ENCODE measurements around the gene DECR2. TPM values are rescaled to one million over a fixed set of nuclear protein-coding genes. Genes with fewer than 3 reads are reported as not detected.

DECR2 gene
- total and polyA plus RNA-seq, 2 of the 13 experiments (the other 11 are each of a cell fraction or from before 2014, with no cell fraction given) = 36.3 to 44.6 TPM

DNA sequence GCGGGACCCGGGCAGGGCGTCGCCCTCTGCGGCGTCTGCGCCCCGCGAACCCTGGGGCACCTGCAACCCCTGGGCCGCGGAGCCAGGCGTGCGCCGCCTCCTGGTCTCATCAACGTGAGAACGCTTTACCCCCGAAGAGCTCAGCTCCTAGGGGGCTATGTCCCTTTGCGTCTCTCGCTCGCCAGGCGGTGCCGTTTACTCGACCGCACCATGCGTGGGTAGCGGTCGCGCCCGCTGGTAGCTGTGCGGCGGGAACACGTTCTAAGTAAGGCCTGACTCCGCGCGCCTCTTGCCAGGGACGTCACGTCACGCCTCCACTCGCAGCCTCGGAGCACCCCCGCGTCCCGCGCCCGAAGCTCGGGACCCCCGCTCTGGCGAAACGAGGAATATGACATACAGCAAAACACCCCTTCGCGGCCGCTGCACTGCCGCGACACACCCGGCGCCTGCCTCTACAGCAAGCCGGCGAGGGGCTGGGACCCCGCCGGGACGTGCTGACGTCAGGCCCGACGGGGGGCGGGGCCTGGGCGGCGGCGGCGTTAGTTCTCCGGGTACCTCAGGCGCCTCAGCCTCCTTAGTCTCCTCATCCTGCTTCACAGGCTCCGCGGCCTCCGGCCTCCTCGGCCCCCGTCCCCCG is 23.5 kb downstream of the DECR2 start, which contains the start of gene RAB11FIP3 (continued):
- peak; percentile 45; the same call in 1 of the 2 replicates for TF ChIP-seq HDAC2 (CRISPR knock-in tag; IDR thresholded peaks at IDR 0.05)
- TF ChIP-seq ZSCAN31 (CRISPR knock-in tag; IDR thresholded peaks at IDR 0.05; ENCODE audit: low read depth) = peak; percentile 65
- TF ChIP-seq THAP11 (CRISPR knock-in tag; IDR thresholded peaks at IDR 0.05) = peak; percentile 57
- TF ChIP-seq ZNF207 (IDR thresholded peaks at IDR 0.05; ENCODE audit: borderline replicate concordance) = no peak
- TF ChIP-seq ZNF12 (CRISPR knock-in tag; IDR thresholded peaks at IDR 0.05) = no peak
- TF ChIP-seq KDM3A (CRISPR knock-in tag; IDR thresholded peaks at IDR 0.05; ENCODE audit: low read depth) = peak; percentile 64; the same call in 1 of the 2 replicates
- TF ChIP-seq ZNF441 (CRISPR knock-in tag; IDR thresholded peaks at IDR 0.05; ENCODE audit: borderline replicate concordance) = peak; percentile 33; the same call in 1 of the 2 replicates
- no peak for TF ChIP-seq HNF4G (IDR thresholded peaks at IDR 0.05; ENCODE audit: borderline replicate concordance, low read depth, low read length)
- TF ChIP-seq HNF4G (CRISPR knock-in tag; IDR thresholded peaks at IDR 0.05; ENCODE audit: borderline replicate concordance, low read depth) = no peak
- 0 out of 2 replicates have a peak, but pooled peaks have one; percentile 60 for TF ChIP-seq MAF1 (CRISPR knock-in tag; IDR thresholded peaks at IDR 0.05; ENCODE audit: borderline replicate concordance)
- no peak for TF ChIP-seq KLF6 (CRISPR knock-in tag; IDR thresholded peaks at IDR 0.05)
- TF ChIP-seq HDAC6 (IDR thresholded peaks at IDR 0.05; ENCODE audit: low read depth, low read length) = no peak
- TF ChIP-seq ZNF678 (CRISPR knock-in tag; IDR thresholded peaks at IDR 0.05) = no peak
- peak; percentile 81 for TF ChIP-seq ZNF605 (CRISPR knock-in tag; IDR thresholded peaks at IDR 0.05)
- TF ChIP-seq EP300 (IDR thresholded peaks at IDR 0.05; ENCODE audit: low read depth in 2 of 2, low read length in 2 of 2) = no peak
- no peak; the same call in 1 of the 2 replicates for TF ChIP-seq EP300 (CRISPR knock-in tag; IDR thresholded peaks at IDR 0.05; ENCODE audit: borderline replicate concordance)
- TF ChIP-seq ZNF720 (CRISPR knock-in tag; IDR thresholded peaks at IDR 0.05) = no peak
- peak; percentile 76 for TF ChIP-seq KMT2A (CRISPR knock-in tag; IDR thresholded peaks at IDR 0.05)
- TF ChIP-seq ZBTB1 (CRISPR knock-in tag; IDR thresholded peaks at IDR 0.05; ENCODE audit: borderline replicate concordance) = no peak
- TF ChIP-seq JUN (CRISPR knock-in tag; IDR thresholded peaks at IDR 0.05) = no peak
- peak; percentile 60; the same call in 1 of the 2 replicates for TF ChIP-seq ZFP41 (CRISPR knock-in tag; IDR thresholded peaks at IDR 0.05; ENCODE audit: borderline replicate concordance)
- TF ChIP-seq, protein P1, sequence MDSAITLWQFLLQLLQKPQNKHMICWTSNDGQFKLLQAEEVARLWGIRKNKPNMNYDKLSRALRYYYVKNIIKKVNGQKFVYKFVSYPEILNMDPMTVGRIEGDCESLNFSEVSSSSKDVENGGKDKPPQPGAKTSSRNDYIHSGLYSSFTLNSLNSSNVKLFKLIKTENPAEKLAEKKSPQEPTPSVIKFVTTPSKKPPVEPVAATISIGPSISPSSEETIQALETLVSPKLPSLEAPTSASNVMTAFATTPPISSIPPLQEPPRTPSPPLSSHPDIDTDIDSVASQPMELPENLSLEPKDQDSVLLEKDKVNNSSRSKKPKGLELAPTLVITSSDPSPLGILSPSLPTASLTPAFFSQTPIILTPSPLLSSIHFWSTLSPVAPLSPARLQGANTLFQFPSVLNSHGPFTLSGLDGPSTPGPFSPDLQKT (CRISPR knock-in tag; IDR thresholded peaks at IDR 0.05; ENCODE audit: borderline replicate concordance) = no peak
- TF ChIP-seq, protein P2, sequence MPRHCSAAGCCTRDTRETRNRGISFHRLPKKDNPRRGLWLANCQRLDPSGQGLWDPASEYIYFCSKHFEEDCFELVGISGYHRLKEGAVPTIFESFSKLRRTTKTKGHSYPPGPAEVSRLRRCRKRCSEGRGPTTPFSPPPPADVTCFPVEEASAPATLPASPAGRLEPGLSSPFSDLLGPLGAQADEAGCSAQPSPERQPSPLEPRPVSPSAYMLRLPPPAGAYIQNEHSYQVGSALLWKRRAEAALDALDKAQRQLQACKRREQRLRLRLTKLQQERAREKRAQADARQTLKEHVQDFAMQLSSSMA (CRISPR knock-in tag; IDR thresholded peaks at IDR 0.05) = peak; percentile 83; the same call in 1 of the 2 replicates
- peak; percentile 81 for TF ChIP-seq ZFY (CRISPR knock-in tag; IDR thresholded peaks at IDR 0.05)
- TF ChIP-seq ZSCAN21 (CRISPR knock-in tag; IDR thresholded peaks at IDR 0.05; ENCODE audit: borderline replicate concordance) = peak; percentile 74
- TF ChIP-seq NBN (conservative IDR thresholded peaks at IDR 0.05) = no peak
- TF ChIP-seq NFE2L1 (CRISPR knock-in tag; IDR thresholded peaks at IDR 0.05; ENCODE audit: borderline replicate concordance) = 0 out of 2 replicates have a peak, but pooled peaks have one; percentile 47
- TF ChIP-seq SSRP1 (CRISPR knock-in tag; IDR thresholded peaks at IDR 0.05) = no peak
- TF ChIP-seq, protein P3, sequence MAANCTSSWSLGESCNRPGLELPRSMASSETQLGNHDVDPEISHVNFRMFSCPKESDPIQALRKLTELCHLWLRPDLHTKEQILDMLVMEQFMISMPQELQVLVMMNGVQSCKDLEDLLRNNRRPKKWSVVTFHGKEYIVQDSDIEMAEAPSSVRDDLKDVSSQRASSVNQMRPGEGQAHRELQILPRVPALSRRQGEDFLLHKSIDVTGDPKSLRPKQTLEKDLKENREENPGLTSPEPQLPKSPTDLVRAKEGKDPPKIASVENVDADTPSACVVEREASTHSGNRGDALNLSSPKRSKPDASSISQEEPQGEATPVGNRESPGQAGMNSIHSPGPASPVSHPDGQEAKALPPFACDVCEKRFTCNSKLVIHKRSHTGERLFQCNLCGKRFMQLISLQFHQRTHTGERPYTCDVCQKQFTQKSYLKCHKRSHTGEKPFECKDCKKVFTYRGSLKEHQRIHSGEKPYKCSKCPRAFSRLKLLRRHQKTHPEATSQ (CRISPR knock-in tag; IDR thresholded peaks at IDR 0.05; ENCODE audit: borderline replicate concordance) = no peak
- TF ChIP-seq ZNF274 (CRISPR knock-in tag; IDR thresholded peaks at IDR 0.05) = no peak
- no peak for TF ChIP-seq ZNF674 (CRISPR knock-in tag; IDR thresholded peaks at IDR 0.05; ENCODE audit: low read depth)

Data from HepG2 (cell line).